H1 (cell line): Measurements from ENCODE around the gene NT5C1B. TPM values are rescaled to one million over a fixed set of nuclear protein-coding genes. Genes with fewer than 3 reads are reported as not detected.

Experiments
- CTCF ChIA-PET: fragments of 300-600 bp; sonication (Branson Sonifier 250); formaldehyde crosslinking; loops from one replicate; lab custom pipeline; 2021; ENCODE audit not compliant: partially characterized antibody; lab: Charles Lee
- POLR2A ChIA-PET: fragments of 300-600 bp; sonication (Branson Sonifier 250); formaldehyde crosslinking; loops from one replicate; lab custom pipeline; 2021; ENCODE audit warnings: inconsistent platforms; ENCODE audit not compliant: partially characterized antibody; lab: Charles Lee
- DNase-seq, 2 experiments: peaks; one replicate each; pipeline versions ENCODE4 v3.0.0 to v3.0.0-alpha.2; 2010 to 2022; ENCODE audit warnings: low spot score in 2 of 2, low read depth in 1 of 2, mixed read lengths in 1 of 2
- FAIRE-seq: peaks from 2 replicates; lab custom pipeline; 2011; peaks lifted over from hg19 to GRCh38; lab: Jason Lieb, UNC
- H2AFZ ChIP-seq: 2 replicates; pipeline ENCODE4 v1.8.1; 2012; ENCODE audit warnings: low read length, inconsistent platforms
- H2AK5ac ChIP-seq: 2 replicates; pipeline ENCODE4 v1.6.1; 2013; ENCODE audit warnings: low read depth, low read length
- H2BK120ac ChIP-seq: replicated peaks from 2 replicates; pipeline ENCODE3; 2013; ENCODE audit warnings: low read depth, low read length, inconsistent platforms
- H2BK12ac ChIP-seq: 2 replicates; pipeline ENCODE4 v1.6.1; 2013; ENCODE audit warnings: low read depth, low read length
- H2BK15ac ChIP-seq: 2 replicates; pipeline ENCODE4 v1.6.1; 2013; ENCODE audit warnings: low read length
- H2BK20ac ChIP-seq: 2 replicates; pipeline ENCODE4 v1.6.1; 2013; ENCODE audit warnings: low read length
- H2BK5ac ChIP-seq: 2 replicates; pipeline ENCODE4 v1.6.1; 2013; ENCODE audit warnings: low read depth, low read length
- H3K14ac ChIP-seq: 2 replicates; pipeline ENCODE4 v1.6.1; 2013; ENCODE audit warnings: inconsistent platforms; ENCODE audit not compliant: insufficient read length
- H3K18ac ChIP-seq: 2 replicates; pipeline ENCODE4 v1.6.1; 2013; ENCODE audit warnings: low read length; ENCODE audit errors: extremely low read depth
- H3K23ac ChIP-seq: 2 replicates; pipeline ENCODE4 v1.6.1; 2013; ENCODE audit warnings: inconsistent platforms; ENCODE audit not compliant: insufficient read length
- H3K23me2 ChIP-seq: 2 replicates; pipeline ENCODE4 v1.6.1; 2013; ENCODE audit warnings: low read depth, low read length
- H3K27ac ChIP-seq: 2 replicates; pipeline ENCODE4 v1.6.1; 2011; ENCODE audit warnings: low read depth, low read length, inconsistent platforms
- H3K27me3 ChIP-seq, 4 experiments: replicated peaks in 1 of 4; 1 replicate in 1 of 4; 2 replicates in 3 of 4; pipeline versions ENCODE4 v1.6.1 to v1.8.1; 2011 to 2013; ENCODE audit warnings: low read length in 3 of 4, mild to moderate bottlenecking in 3 of 4, inconsistent platforms in 2 of 4, mixed read lengths in 2 of 4, moderate library complexity in 1 of 4; ENCODE audit not compliant: control insufficient read depth in 3 of 4, insufficient read depth in 3 of 4; ENCODE audit errors: extremely low read depth in 1 of 4
- H3K36me3 ChIP-seq, 4 experiments: 2 replicates each; pipeline versions ENCODE4 v1.6.1 to v1.8.1; 2011 to 2013; ENCODE audit warnings: mild to moderate bottlenecking in 4 of 4, low read length in 3 of 4, moderate library complexity in 2 of 4, control low read depth in 1 of 4, inconsistent platforms in 1 of 4; ENCODE audit not compliant: insufficient read depth in 4 of 4, control insufficient read depth in 2 of 4
- H3K4ac ChIP-seq: replicated peaks from 2 replicates; pipeline ENCODE3; 2013; ENCODE audit warnings: low read length, low read depth, mixed read lengths, inconsistent platforms; ENCODE audit not compliant: insufficient read length
- H3K4me1 ChIP-seq, 4 experiments: replicated peaks in 1 of 4; 1 replicate in 1 of 4; 2 replicates in 3 of 4; pipeline versions ENCODE4 v1.6.1 to v1.8.1; 2011 to 2013; ENCODE audit warnings: low read length in 3 of 4, inconsistent platforms in 2 of 4, mixed read lengths in 1 of 4; ENCODE audit not compliant: insufficient read depth in 4 of 4, control insufficient read depth in 3 of 4
- H3K4me2 ChIP-seq, 2 experiments: 2 replicates each; pipeline versions ENCODE4 v1.6.1 to v1.8.1; 2011 to 2013; ENCODE audit warnings: low read depth in 2 of 2, low read length in 2 of 2, control low read depth in 1 of 2, inconsistent platforms in 1 of 2, mild to moderate bottlenecking in 1 of 2; ENCODE audit not compliant: insufficient read depth in 1 of 2
- H3K4me3 ChIP-seq, 4 experiments: fragments of 200-600, 300-600 bp in 1 of 4; sonication (generic), shearing (Covaris generic), sonication (Bioruptor Twin) in 1 of 4; 2 replicates each; pipeline versions ENCODE4 v1.5.1 to v1.8.1; 2011 to 2016; ENCODE audit warnings: low read length in 4 of 4, low read depth in 3 of 4, control low read depth in 2 of 4, inconsistent platforms in 2 of 4, mild to moderate bottlenecking in 2 of 4, mixed read lengths in 1 of 4, moderate library complexity in 1 of 4; ENCODE audit not compliant: insufficient read depth in 2 of 4; ENCODE audit errors: extremely low read depth in 1 of 4
- H3K56ac ChIP-seq: replicated peaks from 2 replicates; pipeline ENCODE3; 2013; ENCODE audit warnings: low read depth, mild to moderate bottlenecking, mixed read lengths, low read length, inconsistent platforms; ENCODE audit not compliant: insufficient read length
- H3K79me1 ChIP-seq: 2 replicates; pipeline ENCODE4 v1.6.1; 2013; ENCODE audit warnings: low read depth, low read length, control low read depth
- H3K79me2 ChIP-seq, 2 experiments: 2 replicates each; pipeline versions ENCODE4 v1.6.1 to v1.8.1; 2012 to 2013; ENCODE audit warnings: low read length in 2 of 2, mild to moderate bottlenecking in 2 of 2, inconsistent platforms in 1 of 2; ENCODE audit not compliant: insufficient read depth in 2 of 2, control insufficient read depth in 1 of 2
- H3K9ac ChIP-seq, 4 experiments: replicated peaks in 1 of 4; 1 replicate in 1 of 4; 2 replicates in 3 of 4; pipeline versions ENCODE4 v1.6.1 to v1.8.1; 2011 to 2013; ENCODE audit warnings: low read depth in 3 of 4, low read length in 3 of 4, control low read depth in 2 of 4, mild to moderate bottlenecking in 2 of 4, moderate library complexity in 2 of 4, inconsistent platforms in 1 of 4; ENCODE audit errors: extremely low read depth in 1 of 4
- H3K9me3 ChIP-seq, 2 experiments: 2 replicates each; pipeline versions ENCODE4 v1.6.1 to v1.8.1; 2012 to 2013; ENCODE audit warnings: mild to moderate bottlenecking in 2 of 2, moderate library complexity in 2 of 2, control low read depth in 1 of 2, inconsistent platforms in 1 of 2, low read depth in 1 of 2, low read length in 1 of 2, mixed read lengths in 1 of 2; ENCODE audit not compliant: insufficient read depth in 2 of 2
- H4K20me1 ChIP-seq, 2 experiments: replicated peaks in 1 of 2; 2 replicates each; pipeline versions ENCODE3 to v1.8.1; 2011 to 2013; ENCODE audit warnings: inconsistent platforms in 2 of 2, low read length in 2 of 2, mild to moderate bottlenecking in 1 of 2; ENCODE audit not compliant: insufficient read depth in 2 of 2, control insufficient read depth in 1 of 2
- H4K5ac ChIP-seq: 2 replicates; pipeline ENCODE4 v1.6.1; 2013; ENCODE audit warnings: low read length, low read depth, mixed read lengths, inconsistent platforms; ENCODE audit not compliant: insufficient read length
- H4K8ac ChIP-seq: 2 replicates; pipeline ENCODE4 v1.8.0; 2013; ENCODE audit warnings: mild to moderate bottlenecking, moderate library complexity, low read length, inconsistent platforms; ENCODE audit not compliant: insufficient read depth; ENCODE audit errors: extremely low read depth
- H4K91ac ChIP-seq: replicated peaks from 2 replicates; pipeline ENCODE3; 2013; ENCODE audit warnings: low read length, mixed read lengths, inconsistent platforms; ENCODE audit not compliant: insufficient read length
- ASH2L ChIP-seq: fragments of 200-600, 300-600 bp; sonication (generic); IDR thresholded peaks from one replicate; pipeline ENCODE4 v1.7.1; 2017; ENCODE audit warnings: low read length
- ATF3 ChIP-seq: IDR thresholded peaks from 2 replicates; pipeline ENCODE4 v1.6.1; 2011; ENCODE audit warnings: low read depth, mild to moderate bottlenecking, low read length; ENCODE audit not compliant: insufficient read depth
- CBX5 ChIP-seq: fragments of 300-800, 300-1000 bp; sonication (generic); IDR thresholded peaks from 2 replicates; pipeline ENCODE4 v1.7.1; 2016; ENCODE audit warnings: antibody characterized with exemption, low read length, low read depth
- CEBPB ChIP-seq: IDR thresholded peaks from 2 replicates; pipeline ENCODE4 v1.6.1; 2012; ENCODE audit warnings: low read depth, low read length
- FOSL1 ChIP-seq: IDR thresholded peaks from 2 replicates; pipeline ENCODE4 v1.6.1; 2011; ENCODE audit warnings: mild to moderate bottlenecking, low read depth, low read length, moderate library complexity; ENCODE audit not compliant: insufficient read depth
- GABPA ChIP-seq: IDR thresholded peaks from 2 replicates; pipeline ENCODE4 v1.6.1; 2011; ENCODE audit warnings: mild to moderate bottlenecking, low read length, moderate library complexity, borderline replicate concordance; ENCODE audit not compliant: insufficient read depth
- MAFK ChIP-seq: IDR thresholded peaks from 2 replicates; pipeline ENCODE4 v1.6.1; 2012; ENCODE audit warnings: low read depth, mild to moderate bottlenecking, improper control_type of control experiment, low read length
- SIN3A ChIP-seq, 2 experiments: IDR thresholded peaks in 1 of 2; conservative IDR thresholded peaks in 1 of 2; 2 replicates each; pipeline ENCODE4 v1.6.1; 2011 to 2012; ENCODE audit warnings: low read length in 2 of 2, improper control_type of control experiment in 1 of 2, low read depth in 1 of 2, mild to moderate bottlenecking in 1 of 2
- SP2 ChIP-seq: IDR thresholded peaks from 2 replicates; pipeline ENCODE4 v1.6.1; 2012; ENCODE audit warnings: mild to moderate bottlenecking, low read length, inconsistent platforms
- WGBS, 2 experiments: shearing (Covaris generic) in 1 of 2; methylation state at CpG; one replicate each; pipeline versions ENCODE4 v1.1.6 to v1.1.7; 2013 to 2015; ENCODE audit warnings: low lambda C conversion rate in 2 of 2, mixed read lengths in 2 of 2, inconsistent platforms in 1 of 2, low coverage in 1 of 2, missing lambda C conversion rate in 1 of 2; ENCODE audit not compliant: insufficient replicate concordance in 2 of 2, insufficient coverage in 1 of 2, insufficient read length in 1 of 2; ENCODE audit errors: extremely low coverage in 1 of 2, missing lambda C conversion rate in 1 of 2; 5-methylcytosine and 5-hydroxymethylcytosine counted together
- long read RNA-seq, 2 experiments: library from RNA in 1 of 2; library from capped mRNA in 1 of 2; stranded (forward); transcript quantifications; one replicate each; pipeline ENCODE4 v2.0.0, GENCODE V29; 2021; ENCODE audit warnings: inconsistent platforms in 1 of 2
- polyA minus RNA-seq, 3 experiments: library from RNA; depleted of rRNA, polyadenylated mRNA; stranded (reverse); fragments of >200 nt; gene quantifications; 1 replicate in 2 of 3; 2 replicates in 1 of 3; pipeline ENCODE4 v1.2.3, GENCODE V29; 2011
- polyA plus RNA-seq, 7 experiments: library from polyadenylated mRNA; depleted of rRNA in 3 of 7; stranded (reverse) in 5 of 7; unstranded in 2 of 7; fragments of >200 nt in 5 of 7; fragments of 200-250 nt in 2 of 7; gene quantifications; 1 replicate in 5 of 7; 2 replicates in 1 of 7; 4 replicates in 1 of 7; pipeline versions ENCODE4 v1.2.1 to v1.2.3, GENCODE V29; 2011 to 2013; ENCODE audit warnings: missing spikeins in 2 of 7, mixed read lengths in 2 of 7
- total RNA-seq: library from RNA; stranded (reverse); fragmentation: NEBNext Ultra II Directional; extraction: Animal tissue kit (Norgen Biotek cat#: 25700); gene quantifications from 2 replicates; pipeline ENCODE4 v1.2.1, GENCODE V29; 2021
- TF ChIP-seq, protein P1 (sequence below): IDR thresholded peaks from 2 replicates; pipeline ENCODE4 v1.6.1; 2012; ENCODE audit warnings: inconsistent platforms

Gene NT5C1B
- total RNA-seq (not detected in 2 replicates), polyA plus RNA-seq (2011; rRNA removed) (not detected in 2 replicates), polyA minus RNA-seq (2011; rRNA and poly(A)+ RNA removed) (not detected in 2 replicates)
- polyA plus RNA-seq (2011; cell fraction: cytosol; rRNA removed) = not detected
- polyA plus RNA-seq (2011; cell fraction: nucleus; rRNA removed) = not detected
- polyA plus RNA-seq (2012, experiment 1 of 2) = 0.13 TPM in 1 of 4 replicates, not detected in the others
- polyA plus RNA-seq (2012, experiment 2 of 2) = not detected
- not detected for polyA plus RNA-seq (2013, experiment 1 of 2)
- polyA plus RNA-seq (2013, experiment 2 of 2) = not detected
- polyA minus RNA-seq (2011; cell fraction: cytosol; rRNA and poly(A)+ RNA removed) = not detected
- not detected for polyA minus RNA-seq (2011; cell fraction: nucleus; rRNA and poly(A)+ RNA removed)
- long read RNA-seq, experiment 1 = 0 reads
- long read RNA-seq, experiment 2 = 0 reads

DNA sequence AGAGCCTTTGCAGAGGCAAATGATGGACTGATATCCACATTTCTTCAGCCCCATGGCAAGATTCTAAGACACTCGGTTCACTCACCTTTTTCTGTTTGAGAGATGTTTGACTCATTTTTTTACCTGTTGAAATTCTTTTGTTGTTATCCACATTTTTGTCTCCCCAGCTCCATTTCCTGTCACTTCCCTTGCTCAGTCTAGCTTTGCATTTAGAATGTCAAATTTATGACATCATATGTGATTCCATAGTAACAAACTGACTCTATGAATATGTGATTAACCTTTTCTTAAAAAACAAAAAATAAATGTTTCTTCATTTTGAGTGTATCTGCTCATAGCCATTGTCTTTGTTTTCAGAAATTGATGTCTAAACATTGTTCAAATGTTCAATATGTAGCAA is at the start of gene NT5C1B:
Gene NT5C1B (minus strand): TSS at position 216 of the 400 bp plus-strand sequence. CDS start 101 bp downstream, at position 115.
- Histone ChIP-seq H3K56ac (no peak within 1 kb of the TSS), H3K18ac (no peak within 1 kb of the TSS), H3K4me3 (no peak within 1 kb of the TSS), H3K9me3 (peaks cover 0 to 2% of the 10 kb centered on the region in 2 experiments; a peak in 2 of 4 replicates), H4K8ac (no peak within 1 kb of the TSS), H3K9ac (no peak within 1 kb of the TSS), H4K91ac (no peak within 1 kb of the TSS), H3K23me2 (no peaks in the 10 kb centered on the region), H4K5ac (no peak within 1 kb of the TSS), H2BK20ac (no peak within 1 kb of the TSS), H4K20me1 (no peaks in the 10 kb centered on the region), H3K36me3 (no peaks in the 10 kb centered on the region), H2BK12ac (no peak within 1 kb of the TSS), H2BK120ac (no peak within 1 kb of the TSS), H3K79me1 (no peaks in the 10 kb centered on the region), H3K4me2 (no peak within 1 kb of the TSS), H3K23ac (no peak within 1 kb of the TSS), H3K4ac (no peak within 1 kb of the TSS), H2AFZ (no peak within 1 kb of the TSS), H2AK5ac (no peak within 1 kb of the TSS), H2BK5ac (no peak within 1 kb of the TSS), H3K27ac (no peak within 1 kb of the TSS), H3K27me3 (no peaks in the 10 kb centered on the region), H3K79me2 (no peaks in the 10 kb centered on the region), H3K14ac (no peak within 1 kb of the TSS), H3K4me1 (no peaks in the 10 kb centered on the region), H2BK15ac (no peak within 1 kb of the TSS)
- 74% methylated on average over 1 of the region's 1 CpG; no CpG with 5 or more reads in 1 of the 2 experiments for WGBS, 2 experiments
- DNase-seq = no peak
- FAIRE-seq = no peak
- ChIA-PET POLR2A (no interaction called here), CTCF (interaction anchor here (0.6 to 1.9 kb wide), 2 partner anchors 11 to 69 kb away, joined by 3 to 7 read pairs; no protein-coding TSS in a partner anchor)
- TF ChIP-seq ATF3 (no peak), MAFK (no peak), ASH2L (no peak), GABPA (no peak), CEBPB (no peak), FOSL1 (no peak), SIN3A (conservative IDR thresholded peaks at IDR 0.05 in 1 of 2, IDR thresholded peaks at IDR 0.05 in 1 of 2; ENCODE audit: low read depth in 1 of 2, low read length in 2 of 2) (no peak), SP2 (no peak), CBX5 (no peak)
- TF ChIP-seq, protein P1, sequence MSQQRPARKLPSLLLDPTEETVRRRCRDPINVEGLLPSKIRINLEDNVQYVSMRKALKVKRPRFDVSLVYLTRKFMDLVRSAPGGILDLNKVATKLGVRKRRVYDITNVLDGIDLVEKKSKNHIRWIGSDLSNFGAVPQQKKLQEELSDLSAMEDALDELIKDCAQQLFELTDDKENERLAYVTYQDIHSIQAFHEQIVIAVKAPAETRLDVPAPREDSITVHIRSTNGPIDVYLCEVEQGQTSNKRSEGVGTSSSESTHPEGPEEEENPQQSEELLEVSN = no peak
